Testis (tissue), 3 donors: Measurements from ENCODE around the gene ADPRHL1. TPM values are rescaled to one million over a fixed set of nuclear protein-coding genes. Genes with fewer than 3 reads are reported as not detected.

Experiments
- DNase-seq: peaks from one replicate; pipeline ENCODE4 v3.0.0-alpha.2; 2019
- H3K27ac ChIP-seq, 2 donors: fragments of 200-600 bp; sonication (generic); one replicate each; pipeline ENCODE4 v1.5.1; 2019
- H3K27me3 ChIP-seq: fragments of 200-600 bp; sonication (generic); one replicate; pipeline ENCODE4 v1.5.1; 2019
- H3K36me3 ChIP-seq: fragments of 200-600 bp; sonication (generic); one replicate; pipeline ENCODE4 v1.5.1; 2017; ENCODE audit warnings: low read depth; ENCODE audit errors: missing control alignments
- H3K4me1 ChIP-seq: fragments of 200-600 bp; sonication (generic); one replicate; pipeline ENCODE4 v1.5.1; 2019
- H3K4me3 ChIP-seq, 2 donors: fragments of 200-600 bp; sonication (generic); one replicate each; pipeline ENCODE4 v1.5.1; 2017 to 2019
- H3K9me3 ChIP-seq: fragments of 200-600 bp; sonication (generic); one replicate; pipeline ENCODE4 v1.5.1; 2017
- POLR2A ChIP-seq: fragments of 450-650 bp; IDR thresholded peaks from one replicate; pipeline ENCODE4 v1.6.1; 2017; ENCODE audit warnings: antibody characterized with exemption, mild to moderate bottlenecking, moderate library complexity
- WGBS, 2 donors: methylation state at CpG; one replicate each; pipeline ENCODE4 v1.1.5; 2018; 5-methylcytosine and 5-hydroxymethylcytosine counted together
- intact Hi-C: fragments of 100-400 bp; cut with DNase I; formaldehyde crosslinking; loops from one replicate; pipeline ENCODE4 v1.15.1; 2023; ENCODE audit warnings: low total_unique reads
- polyA plus RNA-seq: library from polyadenylated mRNA; stranded (reverse); fragments of 350-450 nt; fragmentation: Illumina TruSeq; extraction: RNeasy Lipid Tissue Mini Kit (QIAGEN cat#74804); gene quantifications from one replicate; pipeline ENCODE4 v1.2.3, GENCODE V29; 2014; ENCODE audit warnings: low read depth, low replicate concordance; ENCODE audit not compliant: insufficient read depth
- total RNA-seq, 2 donors: library from RNA; depleted of rRNA; stranded (reverse); fragments of >200 nt; gene quantifications; one replicate each; pipeline ENCODE4 v1.2.3, GENCODE V29; 2016
- TF ChIP-seq, protein P1 (sequence below), 3 experiments: fragments of 450-650 bp in 2 of 3; fragments of 200-600 bp in 1 of 3; sonication (generic) in 1 of 3; IDR thresholded peaks; one replicate each; pipeline ENCODE4 v1.5.1; 2016 to 2019; ENCODE audit warnings: antibody characterized with exemption in 3 of 3, mild to moderate bottlenecking in 2 of 3, moderate library complexity in 1 of 3

The ADPRHL1 gene
- total and polyA plus RNA-seq, 3 donors from 2014 or later = 6.2 to 9.3 (median 6.6) TPM

DNA sequence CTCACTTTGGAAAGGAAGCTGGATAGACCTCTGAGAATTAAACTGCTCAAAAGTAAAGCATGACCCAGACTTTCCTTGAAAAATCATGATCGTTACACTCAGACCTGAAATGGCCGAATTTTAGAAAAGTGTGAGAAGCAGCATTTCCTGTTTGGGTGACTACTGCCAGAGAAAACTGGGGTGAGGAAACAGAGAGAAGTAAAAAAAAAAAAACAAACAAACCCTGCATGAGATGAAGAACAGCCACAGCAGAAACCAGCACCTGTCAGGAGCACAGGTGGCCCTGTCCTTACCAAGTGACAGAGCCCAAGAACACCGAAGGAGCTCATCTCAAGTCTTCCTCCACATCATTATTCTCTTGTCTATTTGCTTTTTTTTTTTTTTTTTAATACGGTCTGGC lies 12.0 kb upstream of the ADPRHL1 start:
- Histone ChIP-seq H3K36me3 (no peaks in the 10 kb centered on the region), H3K27ac (no peak overlapping the region), H3K27me3 (no peaks in the 10 kb centered on the region), H3K4me1 (no peaks in the 10 kb centered on the region), H3K9me3 (no peaks in the 10 kb centered on the region), H3K4me3 (no peak overlapping the region)
- WGBS, 2 donors = 74 to 78% methylated on average over 4 of the region's 4 CpGs
- DNase-seq = no peak
- intact Hi-C loops = no loop called here
- TF ChIP-seq, protein P1, sequence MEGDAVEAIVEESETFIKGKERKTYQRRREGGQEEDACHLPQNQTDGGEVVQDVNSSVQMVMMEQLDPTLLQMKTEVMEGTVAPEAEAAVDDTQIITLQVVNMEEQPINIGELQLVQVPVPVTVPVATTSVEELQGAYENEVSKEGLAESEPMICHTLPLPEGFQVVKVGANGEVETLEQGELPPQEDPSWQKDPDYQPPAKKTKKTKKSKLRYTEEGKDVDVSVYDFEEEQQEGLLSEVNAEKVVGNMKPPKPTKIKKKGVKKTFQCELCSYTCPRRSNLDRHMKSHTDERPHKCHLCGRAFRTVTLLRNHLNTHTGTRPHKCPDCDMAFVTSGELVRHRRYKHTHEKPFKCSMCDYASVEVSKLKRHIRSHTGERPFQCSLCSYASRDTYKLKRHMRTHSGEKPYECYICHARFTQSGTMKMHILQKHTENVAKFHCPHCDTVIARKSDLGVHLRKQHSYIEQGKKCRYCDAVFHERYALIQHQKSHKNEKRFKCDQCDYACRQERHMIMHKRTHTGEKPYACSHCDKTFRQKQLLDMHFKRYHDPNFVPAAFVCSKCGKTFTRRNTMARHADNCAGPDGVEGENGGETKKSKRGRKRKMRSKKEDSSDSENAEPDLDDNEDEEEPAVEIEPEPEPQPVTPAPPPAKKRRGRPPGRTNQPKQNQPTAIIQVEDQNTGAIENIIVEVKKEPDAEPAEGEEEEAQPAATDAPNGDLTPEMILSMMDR (IDR thresholded peaks at IDR 0.05) = no peak
- no peak for TF ChIP-seq POLR2A

DNA sequence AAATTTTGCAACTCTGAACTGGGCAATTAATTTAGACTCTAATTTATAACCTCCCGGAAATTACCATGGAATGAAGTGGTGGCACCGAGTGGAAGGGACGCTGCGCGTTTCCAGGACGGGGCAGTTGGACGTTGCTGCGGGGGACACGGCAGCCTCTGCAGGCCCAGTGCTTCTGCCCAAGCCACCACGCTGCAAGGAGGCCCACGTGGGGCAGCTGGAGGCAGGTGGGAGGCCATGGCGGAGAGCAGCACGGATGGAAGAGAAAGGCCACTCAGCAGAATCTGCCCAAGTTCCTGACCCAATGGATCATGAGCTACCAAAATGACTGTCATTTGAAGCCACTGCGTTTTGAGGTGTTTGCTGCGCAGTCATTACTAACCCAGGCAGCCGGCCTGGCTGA lies 11.2 kb upstream of the ADPRHL1 start:
- no peak for DNase-seq
- Histone ChIP-seq H3K36me3 (no peaks in the 10 kb centered on the region), H3K9me3 (no peaks in the 10 kb centered on the region), H3K4me1 (no peaks in the 10 kb centered on the region), H3K27ac (no peak overlapping the region), H3K27me3 (no peaks in the 10 kb centered on the region), H3K4me3 (no peak overlapping the region)
- no peak for TF ChIP-seq POLR2A
- TF ChIP-seq, protein P1 (IDR thresholded peaks at IDR 0.05) = no peak
- WGBS, 2 donors = 89 to 94% methylated on average over 12 to 16 of the region's 16 CpGs
- intact Hi-C loops = no loop called here

DNA sequence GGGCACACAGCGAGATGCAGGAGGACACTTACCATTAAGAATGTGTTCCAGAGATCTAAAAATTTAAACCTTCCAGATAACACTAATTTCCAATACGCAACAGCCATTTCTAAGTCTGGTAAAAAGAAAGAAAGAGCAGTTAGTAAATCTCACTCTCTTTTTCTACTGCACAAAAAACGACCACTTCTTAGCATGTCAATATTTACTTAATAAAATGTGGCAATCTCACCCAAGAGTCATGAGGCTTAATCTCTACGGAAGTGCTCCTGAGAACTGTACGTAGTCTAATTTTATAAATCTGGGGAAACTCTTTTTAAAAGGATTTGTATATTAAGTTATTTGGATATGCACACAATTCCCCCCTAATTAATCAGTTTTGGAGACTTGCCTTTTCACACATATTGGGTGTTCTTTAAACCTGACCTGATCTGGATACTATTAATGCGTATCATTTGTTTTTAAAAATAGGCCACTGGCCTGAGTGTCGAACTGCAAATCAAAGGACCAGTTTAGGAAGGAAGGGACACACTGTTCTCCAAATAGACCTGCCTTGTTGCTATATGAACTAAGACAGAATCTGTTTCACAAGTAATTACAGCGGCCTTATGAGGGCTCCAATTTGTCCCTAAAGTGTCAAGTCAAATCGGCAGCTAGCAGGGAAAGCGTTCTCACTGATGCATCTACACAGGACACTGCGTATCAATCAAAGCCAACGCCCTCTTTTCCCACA lies 7.9 kb upstream of the ADPRHL1 start:
- no peaks in the 10 kb centered on the region for H3K36me3 ChIP-seq
- TF ChIP-seq, protein P1 (IDR thresholded peaks at IDR 0.05) = no peak
- H3K4me3 ChIP-seq = no peak overlapping the region
- no peak for DNase-seq
- no peak overlapping the region for H3K27ac ChIP-seq
- H3K9me3 ChIP-seq = no peaks in the 10 kb centered on the region
- WGBS, 2 donors = 87% methylated on average over 12 of the region's 12 CpGs
- no peaks in the 10 kb centered on the region for H3K27me3 ChIP-seq
- H3K4me1 ChIP-seq = no peaks in the 10 kb centered on the region
- intact Hi-C loops = no loop called here

DNA sequence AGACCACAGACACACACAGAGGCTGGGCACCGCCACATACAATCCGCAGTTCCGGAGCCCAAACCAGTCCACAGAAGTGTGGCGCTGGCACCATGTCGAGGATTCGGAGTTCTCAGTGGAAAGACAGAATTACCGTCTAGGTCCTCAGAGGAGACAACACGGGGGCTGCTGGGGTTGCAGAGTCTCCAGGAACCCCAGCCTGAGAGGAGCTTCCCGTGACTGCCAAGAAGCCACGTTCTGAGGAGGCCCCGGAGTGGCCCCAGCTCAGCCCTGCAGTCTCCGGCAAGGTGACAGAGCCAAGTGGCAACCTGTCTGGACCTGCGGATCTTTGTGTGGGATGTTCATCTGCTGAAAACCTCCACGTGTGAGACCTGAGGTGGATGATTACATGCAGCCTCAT lies 7.3 kb upstream of the ADPRHL1 start:
- intact Hi-C loops = no loop called here
- no peak for DNase-seq
- no peaks in the 10 kb centered on the region for H3K9me3 ChIP-seq
- no peaks in the 10 kb centered on the region for H3K4me1 ChIP-seq
- H3K4me3 ChIP-seq = no peak overlapping the region
- WGBS, 2 donors = 94 to 95% methylated on average over 14 of the region's 14 CpGs
- TF ChIP-seq POLR2A = no peak
- TF ChIP-seq, protein P1 (IDR thresholded peaks at IDR 0.05) = no peak
- H3K27ac ChIP-seq = no peak overlapping the region
- H3K36me3 ChIP-seq = no peaks in the 10 kb centered on the region
- H3K27me3 ChIP-seq = no peaks in the 10 kb centered on the region

DNA sequence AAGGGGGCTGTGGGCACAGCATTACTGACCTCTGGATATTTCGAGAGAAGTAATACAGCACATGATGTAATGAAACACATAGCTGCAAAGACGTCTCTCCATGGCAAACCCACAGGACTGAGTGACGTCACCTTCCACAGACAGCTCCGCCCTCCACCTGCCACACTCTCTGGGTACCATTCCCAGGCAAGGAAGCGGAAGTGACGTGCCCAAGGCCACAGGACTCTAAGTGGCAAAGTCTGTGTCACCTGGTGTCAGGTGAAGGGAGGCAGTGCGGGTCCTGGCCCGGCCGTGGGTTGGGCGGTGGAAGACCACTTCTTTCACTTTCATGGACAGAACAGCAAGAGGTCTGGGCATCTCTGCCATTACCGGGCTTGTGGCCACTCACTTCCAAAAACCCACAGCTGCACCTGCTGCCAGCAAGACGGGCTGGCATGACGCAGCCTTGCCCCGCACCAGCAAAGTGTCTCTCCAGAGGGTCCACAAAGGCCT lies 6.8 kb upstream of the ADPRHL1 start:
- Histone ChIP-seq H3K27me3 (no peaks in the 10 kb centered on the region), H3K9me3 (no peaks in the 10 kb centered on the region), H3K36me3 (no peaks in the 10 kb centered on the region), H3K27ac (no peak overlapping the region), H3K4me3 (no peak overlapping the region), H3K4me1 (no peaks in the 10 kb centered on the region)
- TF ChIP-seq POLR2A = no peak
- TF ChIP-seq, protein P1 (IDR thresholded peaks at IDR 0.05) = no peak
- intact Hi-C loops = no loop called here
- DNase-seq = no peak
- 95 to 96% methylated on average over 14 of the region's 14 CpGs for WGBS, 2 donors
